ENCODE data around the gene AEBP1. TPM values are rescaled to one million over a fixed set of nuclear protein-coding genes. Genes with fewer than 3 reads are reported as not detected.
A peak's percentile ranks its signal among the peaks of the same experiment; 100 is the strongest.

AEBP1 gene
- total RNA-seq, 1 donor from 2014 or later: 22.2 TPM

GRCh38 chr7:44101303-44101965 is 2.7 kb upstream of the AEBP1 start:
- DNase-seq (ENCODE audit: low spot score): no peak
- Mint-ChIP-seq H3K27ac (ENCODE audit: unreplicated experiment) (no peak overlapping the region), H3K9me3 (ENCODE audit: unreplicated experiment) (no peaks in the 10 kb centered on the region), H3K27me3 (ENCODE audit: unreplicated experiment) (peaks cover 16% of the 10 kb centered on the region), H3K36me3 (ENCODE audit: low read depth, unreplicated experiment) (peaks cover 4% of the 10 kb centered on the region), H3K4me3 (ENCODE audit: unreplicated experiment) (no peak overlapping the region), H3K4me1 (ENCODE audit: unreplicated experiment) (peaks cover 13% of the 10 kb centered on the region)
- no peak for TF ChIP-seq CTCF (IDR thresholded peaks at IDR 0.05; ENCODE audit: unreplicated experiment)

GRCh38 chr7:44101966-44102845 is 1.9 kb upstream of the AEBP1 start:
- peaks cover 4% of the 10 kb centered on the region for H3K36me3 Mint-ChIP-seq (ENCODE audit: low read depth, unreplicated experiment)
- no peak overlapping the region for H3K27ac Mint-ChIP-seq (ENCODE audit: unreplicated experiment)
- no peak overlapping the region for H3K4me3 Mint-ChIP-seq (ENCODE audit: unreplicated experiment)
- no peaks in the 10 kb centered on the region for H3K9me3 Mint-ChIP-seq (ENCODE audit: unreplicated experiment)
- H3K4me1 Mint-ChIP-seq (ENCODE audit: unreplicated experiment): peaks cover 13% of the 10 kb centered on the region
- peaks cover 16% of the 10 kb centered on the region for H3K27me3 Mint-ChIP-seq (ENCODE audit: unreplicated experiment)
- no peak for DNase-seq (ENCODE audit: low spot score)
- TF ChIP-seq CTCF (IDR thresholded peaks at IDR 0.05; ENCODE audit: unreplicated experiment): no peak

GRCh38 chr7:44102846-44103565 is 1.1 kb upstream of the AEBP1 start:
- TF ChIP-seq CTCF (IDR thresholded peaks at IDR 0.05; ENCODE audit: unreplicated experiment): no peak
- Mint-ChIP-seq H3K36me3 (ENCODE audit: low read depth, unreplicated experiment) (peaks cover 4% of the 10 kb centered on the region), H3K27me3 (ENCODE audit: unreplicated experiment) (peaks cover 16% of the 10 kb centered on the region), H3K27ac (ENCODE audit: unreplicated experiment) (no peak overlapping the region), H3K4me1 (ENCODE audit: unreplicated experiment) (peaks cover 13% of the 10 kb centered on the region), H3K4me3 (ENCODE audit: unreplicated experiment) (peak overlapping the region; percentile 32), H3K9me3 (ENCODE audit: unreplicated experiment) (no peaks in the 10 kb centered on the region)
- DNase-seq (ENCODE audit: low spot score): no peak

- DNase-seq (ENCODE audit: low spot score): no peak
- no peaks in the 10 kb centered on the region for H3K9me3 Mint-ChIP-seq (ENCODE audit: unreplicated experiment)
Measured at GRCh38 chr7:44103566-44103922, 601 bp upstream of the AEBP1 start.

More at GRCh38 chr7:44103566-44103922, 601 bp upstream of the AEBP1 start:
- Mint-ChIP-seq H3K36me3 (ENCODE audit: low read depth, unreplicated experiment) (peaks cover 4% of the 10 kb centered on the region), H3K4me3 (ENCODE audit: unreplicated experiment) (peak overlapping the region; percentile 32), H3K27me3 (ENCODE audit: unreplicated experiment) (peaks cover 16% of the 10 kb centered on the region), H3K4me1 (ENCODE audit: unreplicated experiment) (peaks cover 13% of the 10 kb centered on the region), H3K27ac (ENCODE audit: unreplicated experiment) (no peak overlapping the region)
- TF ChIP-seq CTCF (IDR thresholded peaks at IDR 0.05; ENCODE audit: unreplicated experiment): no peak
